Measurements from ENCODE around the gene DACT2.

- no peak for TF ChIP-seq YY1 (IDR thresholded peaks at IDR 0.05; ENCODE audit: insufficient read depth, insufficient read length)
- TF ChIP-seq SUZ12 (IDR thresholded peaks at IDR 0.05; ENCODE audit: extremely low read depth, insufficient read depth, insufficient read length): no peak
- no peak for TF ChIP-seq ZNF274 (IDR thresholded peaks at IDR 0.05; ENCODE audit: low read depth, low read length)
Measured at GRCh38 chr6:168301648-168302398, 17.8 kb downstream of the DACT2 start.

Data from NT2/D1 (cell line).